Loucy (cell line): ENCODE results near the gene PSMG4.

Source experiments
- H2AFZ ChIP-seq: fragments of 200-600 bp; sonication (generic); 2 replicates; pipeline ENCODE4 v1.6.0; 2016; ENCODE audit warnings: antibody characterized with exemption, mild to moderate bottlenecking, low read length, moderate library complexity
- H3F3A ChIP-seq: fragments of 200-600 bp; 2 replicates; pipeline ENCODE4 v1.6.0; 2016; ENCODE audit warnings: antibody characterized with exemption, low read depth, mild to moderate bottlenecking
- H3K27me3 ChIP-seq: fragments of 200-600 bp; sonication (generic); 2 replicates; pipeline ENCODE4 v1.6.1; 2014; ENCODE audit warnings: low read length, mild to moderate bottlenecking; ENCODE audit not compliant: insufficient read depth, poor library complexity, severe bottlenecking
- H3K36me3 ChIP-seq: fragments of 200-600 bp; sonication (generic); 2 replicates; pipeline ENCODE4 v1.6.1; 2016; ENCODE audit warnings: low read length; ENCODE audit not compliant: insufficient read depth
- H3K4me1 ChIP-seq: fragments of 200-600 bp; sonication (generic); 2 replicates; pipeline ENCODE4 v1.5.1; 2014; ENCODE audit warnings: low read length, mild to moderate bottlenecking; ENCODE audit not compliant: insufficient read depth, poor library complexity, severe bottlenecking
- H3K4me2 ChIP-seq: fragments of 200-600 bp; sonication (generic); 2 replicates; pipeline ENCODE4 v1.6.0; 2014; ENCODE audit warnings: antibody characterized with exemption, low read length, low read depth, mild to moderate bottlenecking; ENCODE audit not compliant: poor library complexity, severe bottlenecking
- H3K4me3 ChIP-seq: fragments of 200-600 bp; sonication (generic); 2 replicates; pipeline ENCODE4 v1.5.1; 2014; ENCODE audit warnings: low read length, mild to moderate bottlenecking, mixed read lengths; ENCODE audit not compliant: poor library complexity, severe bottlenecking
- H3K79me2 ChIP-seq: fragments of 200-600 bp; sonication (generic); 2 replicates; pipeline ENCODE4 v1.6.1; 2014; ENCODE audit warnings: low read length; ENCODE audit not compliant: insufficient read depth
- H3K9ac ChIP-seq: fragments of 200-600 bp; sonication (generic); 2 replicates; pipeline ENCODE4 v1.6.0; 2014; ENCODE audit warnings: mild to moderate bottlenecking, low read depth, low read length, moderate library complexity; ENCODE audit not compliant: poor library complexity, severe bottlenecking
- H3K9me2 ChIP-seq: fragments of 200-600 bp; sonication (generic); replicated peaks from 2 replicates; pipeline ENCODE4 v1.6.1; 2016; ENCODE audit warnings: low read depth, low read length, mixed read lengths
- H3K9me3 ChIP-seq: fragments of 200-600 bp; sonication (generic); 2 replicates; pipeline ENCODE4 v1.6.1; 2014; ENCODE audit warnings: mild to moderate bottlenecking, antibody characterized with exemption, low read length, low read depth; ENCODE audit not compliant: insufficient read depth
- H4K20me1 ChIP-seq: fragments of 200-600 bp; sonication (generic); 2 replicates; pipeline ENCODE4 v1.6.0; 2014; ENCODE audit warnings: antibody characterized with exemption, low read length, mild to moderate bottlenecking; ENCODE audit not compliant: insufficient read depth, poor library complexity, severe bottlenecking
- EZH2phosphoT487 ChIP-seq: fragments of 200-600 bp; IDR thresholded peaks from 2 replicates; pipeline ENCODE4 v1.6.1; 2018; ENCODE audit warnings: antibody characterized with exemption, mild to moderate bottlenecking, moderate library complexity, borderline replicate concordance
- TF ChIP-seq, protein P1 (sequence below): fragments of 200-600 bp; sonication (generic); conservative IDR thresholded peaks from 2 replicates; pipeline ENCODE4 v1.5.1; 2014; ENCODE audit warnings: mild to moderate bottlenecking, antibody characterized with exemption, low read length

The PSMG4 gene

DNA sequence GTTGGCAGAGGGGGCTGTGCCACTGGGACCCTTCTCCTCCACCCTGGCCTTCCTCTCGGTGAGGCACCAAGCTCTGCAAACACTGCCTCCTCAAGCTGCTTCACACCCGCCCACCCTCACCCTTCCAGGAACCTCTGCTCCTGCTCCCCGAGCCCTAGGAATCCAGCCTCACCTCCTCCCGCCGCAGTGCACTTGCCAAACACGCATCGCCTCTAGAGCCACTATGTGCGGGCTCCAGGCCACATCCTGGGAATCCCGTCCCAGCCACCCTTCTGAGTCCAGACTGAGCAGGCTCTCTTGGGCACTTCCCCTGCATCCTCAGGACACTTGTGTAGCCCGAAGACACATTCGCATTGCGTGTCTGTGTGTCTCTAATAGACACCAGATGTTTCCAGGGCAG, 18.5 kb downstream of the PSMG4 start:
- no peak overlapping the region for H3K4me3 ChIP-seq
- H3K36me3 ChIP-seq = peaks cover 7% of the 10 kb centered on the region; the same call in 1 of the 2 replicates
- H3K9me3 ChIP-seq = no peaks in the 10 kb centered on the region
- H3K4me1 ChIP-seq = peaks cover 3% of the 10 kb centered on the region
- no peaks in the 10 kb centered on the region for H3F3A ChIP-seq
- H4K20me1 ChIP-seq = no peaks in the 10 kb centered on the region
- no peaks in the 10 kb centered on the region for H3K9me2 ChIP-seq
- no peak overlapping the region for H3K4me2 ChIP-seq
- no peak for TF ChIP-seq EZH2phosphoT487
- TF ChIP-seq, protein P1, sequence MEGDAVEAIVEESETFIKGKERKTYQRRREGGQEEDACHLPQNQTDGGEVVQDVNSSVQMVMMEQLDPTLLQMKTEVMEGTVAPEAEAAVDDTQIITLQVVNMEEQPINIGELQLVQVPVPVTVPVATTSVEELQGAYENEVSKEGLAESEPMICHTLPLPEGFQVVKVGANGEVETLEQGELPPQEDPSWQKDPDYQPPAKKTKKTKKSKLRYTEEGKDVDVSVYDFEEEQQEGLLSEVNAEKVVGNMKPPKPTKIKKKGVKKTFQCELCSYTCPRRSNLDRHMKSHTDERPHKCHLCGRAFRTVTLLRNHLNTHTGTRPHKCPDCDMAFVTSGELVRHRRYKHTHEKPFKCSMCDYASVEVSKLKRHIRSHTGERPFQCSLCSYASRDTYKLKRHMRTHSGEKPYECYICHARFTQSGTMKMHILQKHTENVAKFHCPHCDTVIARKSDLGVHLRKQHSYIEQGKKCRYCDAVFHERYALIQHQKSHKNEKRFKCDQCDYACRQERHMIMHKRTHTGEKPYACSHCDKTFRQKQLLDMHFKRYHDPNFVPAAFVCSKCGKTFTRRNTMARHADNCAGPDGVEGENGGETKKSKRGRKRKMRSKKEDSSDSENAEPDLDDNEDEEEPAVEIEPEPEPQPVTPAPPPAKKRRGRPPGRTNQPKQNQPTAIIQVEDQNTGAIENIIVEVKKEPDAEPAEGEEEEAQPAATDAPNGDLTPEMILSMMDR = no peak
- no peak overlapping the region for H2AFZ ChIP-seq
- no peak overlapping the region for H3K9ac ChIP-seq
- no peaks in the 10 kb centered on the region; the same call in 1 of the 2 replicates for H3K79me2 ChIP-seq
- H3K27me3 ChIP-seq = no peaks in the 10 kb centered on the region

DNA sequence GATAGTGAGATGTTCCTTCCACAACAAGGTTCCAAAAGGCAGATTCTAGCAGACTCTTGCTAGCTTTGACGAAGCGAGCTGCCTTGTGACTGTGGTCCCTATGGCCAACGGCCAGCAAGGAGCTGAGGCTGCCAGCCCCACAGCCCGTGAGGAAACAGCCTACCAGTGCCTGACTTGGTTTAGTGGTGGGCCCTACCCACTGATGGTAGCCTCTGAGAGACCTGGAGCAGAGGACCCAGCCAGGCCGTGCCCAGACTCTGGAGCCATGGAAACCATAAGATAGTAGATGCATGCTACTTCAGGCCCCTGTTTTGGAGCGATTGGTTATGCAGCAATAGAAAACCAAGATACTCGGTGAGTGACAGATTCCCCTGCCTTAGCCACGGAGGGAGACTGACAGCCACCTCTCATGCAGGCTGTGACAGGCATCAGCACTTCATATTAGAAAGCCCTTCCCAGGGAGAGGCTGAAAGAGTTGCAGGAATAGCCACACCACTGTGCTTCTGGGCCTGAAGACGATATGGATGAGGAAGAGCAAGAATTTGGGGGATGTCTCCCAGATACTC, 19.2 kb downstream of the PSMG4 start:
- Histone ChIP-seq H2AFZ (no peak overlapping the region), H3K9me2 (no peaks in the 10 kb centered on the region), H3K4me1 (peaks cover 3% of the 10 kb centered on the region), H3K4me2 (no peak overlapping the region), H3K9ac (no peak overlapping the region), H3K36me3 (peaks cover under 1% of the 10 kb centered on the region; the same call in 1 of the 2 replicates), H4K20me1 (no peaks in the 10 kb centered on the region), H3K9me3 (no peaks in the 10 kb centered on the region), H3K27me3 (no peaks in the 10 kb centered on the region), H3K4me3 (no peak overlapping the region), H3K79me2 (no peaks in the 10 kb centered on the region), H3F3A (no peaks in the 10 kb centered on the region)
- no peak for TF ChIP-seq EZH2phosphoT487
- TF ChIP-seq, protein P1 = no peak

DNA sequence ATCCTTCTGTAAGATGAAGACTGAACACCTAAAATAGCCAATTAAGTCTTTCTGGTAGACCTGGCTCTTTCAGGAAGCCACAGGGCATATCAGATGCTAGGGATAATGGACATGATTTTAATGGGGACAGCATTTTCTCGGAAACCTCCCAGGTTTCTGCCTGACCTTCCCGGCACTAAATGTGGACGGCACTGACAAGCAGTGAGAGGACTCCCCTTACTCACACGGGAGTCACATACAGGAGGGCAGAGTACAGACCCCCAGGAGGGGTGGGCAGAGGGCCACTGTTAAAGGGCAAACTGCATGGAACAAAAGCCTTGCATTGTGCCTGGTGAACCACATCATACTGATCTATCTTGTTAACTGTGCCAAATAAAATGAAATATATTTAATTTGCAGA, 19.9 kb downstream of the PSMG4 start:
- H3K9me2 ChIP-seq = no peaks in the 10 kb centered on the region
- H3K4me3 ChIP-seq = no peak overlapping the region
- no peaks in the 10 kb centered on the region for H3K27me3 ChIP-seq
- TF ChIP-seq, protein P1 = no peak
- no peaks in the 10 kb centered on the region for H3K79me2 ChIP-seq
- no peaks in the 10 kb centered on the region for H3K9me3 ChIP-seq
- no peaks in the 10 kb centered on the region for H4K20me1 ChIP-seq
- H3K4me1 ChIP-seq = peaks cover 3% of the 10 kb centered on the region
- no peak overlapping the region for H3K4me2 ChIP-seq
- H2AFZ ChIP-seq = no peak overlapping the region
- no peak overlapping the region for H3K9ac ChIP-seq
- H3K36me3 ChIP-seq = no peaks in the 10 kb centered on the region
- H3F3A ChIP-seq = no peaks in the 10 kb centered on the region
